Measurements from ENCODE around the gene CLEC2D. TPM values are rescaled to one million over a fixed set of nuclear protein-coding genes. Genes with fewer than 3 reads are reported as not detected.
"Not testable (repeated sequence)": the region's sequence is repeated elsewhere in the genome, so short reads cannot be mapped to it uniquely, and the experiment has no call there.

CLEC2D gene
- total and polyA plus RNA-seq, 10 donors, result 20.8 to 131 (median 79.9) TPM

DNA sequence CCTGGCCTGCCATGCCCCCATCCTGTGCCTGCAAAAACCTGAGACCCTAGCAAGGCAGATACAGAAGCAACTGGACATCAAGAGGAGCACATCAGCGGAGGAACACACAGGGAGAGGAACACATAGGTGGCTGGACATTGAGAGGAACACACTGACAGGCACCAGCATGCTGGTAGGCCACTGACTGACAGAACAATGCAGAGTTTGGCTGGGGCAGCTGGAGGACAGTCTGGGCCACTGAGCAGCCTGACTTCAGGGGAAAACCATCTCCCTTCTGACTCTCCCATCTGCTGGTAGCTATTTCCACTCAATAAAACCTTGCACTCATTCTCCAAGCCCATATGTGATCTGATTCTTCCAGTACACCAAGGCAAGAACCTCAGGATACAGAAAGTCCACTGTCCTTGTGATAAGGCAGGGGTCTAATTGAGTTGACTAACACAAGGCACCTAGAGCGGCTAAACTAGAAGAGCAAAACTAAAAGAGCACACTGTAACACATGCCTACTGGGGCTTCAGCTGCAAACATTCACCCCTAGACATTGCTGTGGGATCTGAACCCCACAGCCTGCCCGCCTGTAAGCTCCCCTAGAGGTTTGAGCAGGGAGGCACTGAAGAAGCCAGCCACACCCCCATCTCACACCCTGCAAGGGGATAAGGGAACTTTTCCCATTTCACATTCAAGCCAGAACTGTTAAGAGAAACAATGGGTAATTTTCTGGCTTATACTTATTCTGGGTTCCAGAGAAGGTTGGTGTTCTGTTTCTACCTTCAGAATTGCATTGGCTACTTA is 41.3 kb downstream of the CLEC2D start:
- TF ChIP-seq POLR2A (IDR thresholded peaks at IDR 0.05), result no peak
- no peak for DNase-seq
- 78 to 92% (median 89%) methylated on average over 3 of the region's 3 CpGs for WGBS, 5 donors
- Histone ChIP-seq H3K36me3 (no peaks in the 10 kb centered on the region), H3K27me3 (replicated peaks in 1 of 7) (no peaks in the 10 kb centered on the region), H3K9me3 (no peaks in the 10 kb centered on the region), H3K27ac (peak overlapping the region in 4 of 8 donors; percentile 34 to 87 (median 58)), H3K4me1 (peaks cover 8 to 81% (median 37%) of the 10 kb centered on the region in 6 donors), H3K4me3 (no peak overlapping the region)
- intact Hi-C loops (cut with DNase I; ENCODE audit: low total_unique reads), result no loop called here

DNA sequence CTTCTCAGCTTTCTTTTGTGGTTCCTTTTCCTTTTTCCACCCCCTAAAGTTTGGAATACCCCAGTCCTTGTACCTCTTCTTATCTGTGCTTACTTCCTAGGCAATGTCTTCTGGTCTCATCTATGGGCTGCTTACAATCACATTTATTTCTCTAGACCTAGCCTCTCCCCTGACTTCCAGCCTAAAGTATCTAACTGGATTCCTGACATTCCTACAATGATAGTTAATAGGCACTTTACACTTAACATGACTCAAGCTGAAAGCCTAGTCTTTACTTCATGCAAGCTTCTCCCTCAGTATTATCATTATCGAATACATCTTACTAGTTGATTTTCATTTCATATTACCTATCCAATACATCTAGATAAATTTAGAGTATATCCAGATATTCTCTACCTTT is 42.2 kb downstream of the CLEC2D start:
- Histone ChIP-seq H3K27me3 (replicated peaks in 1 of 7) (no peaks in the 10 kb centered on the region), H3K4me3 (no peak overlapping the region), H3K9me3 (no peaks in the 10 kb centered on the region), H3K36me3 (no peaks in the 10 kb centered on the region), H3K27ac (peak overlapping the region in 5 of 8 donors; percentile 64 to 87 (median 82)), H3K4me1 (peaks cover 8 to 73% (median 31%) of the 10 kb centered on the region in 6 donors)
- TF ChIP-seq POLR2AphosphoS5 (IDR thresholded peaks at IDR 0.05) (no peak), POLR2A (IDR thresholded peaks at IDR 0.05) (no peak)
- TF ChIP-seq, protein P1, sequence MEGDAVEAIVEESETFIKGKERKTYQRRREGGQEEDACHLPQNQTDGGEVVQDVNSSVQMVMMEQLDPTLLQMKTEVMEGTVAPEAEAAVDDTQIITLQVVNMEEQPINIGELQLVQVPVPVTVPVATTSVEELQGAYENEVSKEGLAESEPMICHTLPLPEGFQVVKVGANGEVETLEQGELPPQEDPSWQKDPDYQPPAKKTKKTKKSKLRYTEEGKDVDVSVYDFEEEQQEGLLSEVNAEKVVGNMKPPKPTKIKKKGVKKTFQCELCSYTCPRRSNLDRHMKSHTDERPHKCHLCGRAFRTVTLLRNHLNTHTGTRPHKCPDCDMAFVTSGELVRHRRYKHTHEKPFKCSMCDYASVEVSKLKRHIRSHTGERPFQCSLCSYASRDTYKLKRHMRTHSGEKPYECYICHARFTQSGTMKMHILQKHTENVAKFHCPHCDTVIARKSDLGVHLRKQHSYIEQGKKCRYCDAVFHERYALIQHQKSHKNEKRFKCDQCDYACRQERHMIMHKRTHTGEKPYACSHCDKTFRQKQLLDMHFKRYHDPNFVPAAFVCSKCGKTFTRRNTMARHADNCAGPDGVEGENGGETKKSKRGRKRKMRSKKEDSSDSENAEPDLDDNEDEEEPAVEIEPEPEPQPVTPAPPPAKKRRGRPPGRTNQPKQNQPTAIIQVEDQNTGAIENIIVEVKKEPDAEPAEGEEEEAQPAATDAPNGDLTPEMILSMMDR (IDR thresholded peaks at IDR 0.05 in 8 of 11, conservative IDR thresholded peaks at IDR 0.05 in 3 of 11), result no peak
- intact Hi-C loops (cut with DNase I; ENCODE audit: low total_unique reads), result no loop called here
- no peak for DNase-seq
- WGBS, 5 donors, result 78 to 95% (median 85%) methylated on average over 1 of the region's 1 CpG

DNA sequence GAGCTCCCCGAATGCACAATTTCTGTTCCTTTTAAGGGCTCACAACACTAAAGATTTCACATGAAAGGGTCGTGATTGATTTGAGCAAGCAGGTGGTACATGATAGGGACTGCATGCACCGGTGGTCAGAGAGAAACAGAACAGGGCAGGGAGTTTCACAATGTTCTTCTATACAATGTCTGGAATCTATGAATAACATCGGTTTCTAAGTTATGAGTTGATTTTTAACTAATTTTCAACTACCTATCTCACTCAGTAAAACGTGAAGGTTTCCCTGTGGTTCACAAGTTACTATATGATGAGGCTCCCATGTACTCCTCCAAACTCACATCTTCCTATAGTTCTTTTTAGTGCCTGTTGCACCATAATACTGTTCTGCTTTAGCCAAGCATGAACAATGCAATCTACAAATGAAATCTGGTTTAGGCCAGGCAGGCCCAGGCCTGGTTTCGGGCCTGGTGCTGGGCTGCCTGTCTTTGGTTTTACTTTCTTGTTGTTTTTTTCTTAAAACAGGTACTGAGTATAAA is 43.6 kb downstream of the CLEC2D start:
- intact Hi-C loops (cut with DNase I; ENCODE audit: low total_unique reads); H3K27me3 ChIP-seq (replicated peaks in 1 of 7); H3K4me3 ChIP-seq; H3K36me3 ChIP-seq; H3K9me3 ChIP-seq; DNase-seq: not testable (repeated sequence)
- peak in 1 of 3 donors; percentile 56 for TF ChIP-seq POLR2AphosphoS5 (IDR thresholded peaks at IDR 0.05)
- peak overlapping the region; percentile 33 to 87 (median 68) for H3K27ac ChIP-seq
- WGBS, 5 donors, result 60 to 75% (median 63%) methylated on average over 6 of the region's 6 CpGs
- peaks cover 2 to 73% (median 18%) of the 10 kb centered on the region in 6 donors for H3K4me1 ChIP-seq

DNA sequence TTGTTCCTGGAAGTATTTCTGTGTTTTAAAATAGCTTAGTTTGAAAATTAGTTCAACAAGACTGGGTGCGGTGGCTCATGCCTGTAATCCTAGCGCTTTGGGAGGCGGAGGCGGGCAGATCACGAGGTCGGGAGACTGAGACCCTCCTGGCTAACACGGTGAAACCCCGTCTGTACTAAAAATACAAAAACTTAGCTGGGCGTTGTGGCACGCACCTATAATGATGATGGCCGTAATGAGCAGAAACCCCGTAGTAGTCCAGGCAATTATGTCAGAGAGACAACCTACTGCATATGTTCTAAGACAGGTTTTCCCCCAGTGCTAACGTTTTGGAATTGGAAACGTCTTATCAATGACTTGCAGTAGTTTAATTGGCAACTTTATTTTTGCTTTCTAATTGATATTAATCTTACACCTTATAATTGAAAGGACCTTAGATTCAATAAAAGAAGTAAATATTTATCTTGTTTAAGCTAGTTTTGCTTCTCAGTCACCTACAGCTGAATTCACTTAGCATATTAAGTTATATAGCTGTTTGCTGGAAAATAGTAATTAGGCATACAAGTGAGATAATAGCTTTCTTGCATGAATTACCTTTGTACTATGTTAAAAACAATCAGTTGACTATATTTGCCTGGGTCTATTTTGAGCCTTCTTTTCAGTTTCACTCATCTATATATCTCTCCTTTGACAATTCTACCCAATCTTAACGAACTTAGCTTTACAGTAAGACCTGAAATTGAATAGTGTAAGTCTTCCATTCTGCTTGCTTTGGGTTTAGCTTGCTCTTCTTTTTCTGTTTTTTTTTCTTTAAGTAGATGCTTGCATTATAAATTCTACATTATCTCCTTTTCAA is 47.8 kb downstream of the CLEC2D start:
- no peak for TF ChIP-seq POLR2A (IDR thresholded peaks at IDR 0.05)
- TF ChIP-seq POLR2AphosphoS5 (IDR thresholded peaks at IDR 0.05), result no peak
- TF ChIP-seq, protein P1 (IDR thresholded peaks at IDR 0.05 in 8 of 11, conservative IDR thresholded peaks at IDR 0.05 in 3 of 11), result no peak
- intact Hi-C loops (cut with DNase I; ENCODE audit: low total_unique reads), result no loop called here
- no peaks in the 10 kb centered on the region for H3K27me3 ChIP-seq (replicated peaks in 1 of 7)
- H3K27ac ChIP-seq, result peak overlapping the region in 5 of 8 donors; percentile 10 to 87 (median 82)
- no peak overlapping the region for H3K4me3 ChIP-seq
- H3K36me3 ChIP-seq, result no peaks in the 10 kb centered on the region
- H3K4me1 ChIP-seq, result peaks cover 0 to 77% (median 25%) of the 10 kb centered on the region in 6 donors
- 79 to 91% (median 86%) methylated on average over 15 of the region's 15 CpGs for WGBS, 5 donors
- H3K9me3 ChIP-seq, result no peaks in the 10 kb centered on the region
- DNase-seq, result no peak

Measured in spleen (tissue), 11 donors.